HCT116 (cell line): ENCODE results near the gene CLEC3B. TPM values are rescaled to one million over a fixed set of nuclear protein-coding genes. Genes with fewer than 3 reads are reported as not detected.

Source experiments
- ATAC-seq: fragments of 200-7000 bp; cut with Tn5 transposase; 2 replicates; pipeline ENCODE4 v1.9.1; 2020; ENCODE audit warnings: mild to moderate bottlenecking, moderate library complexity
- BruUV-seq: library from RNA; stranded (reverse); fragments of 400-500 nt; replicated peaks from 2 replicates; lab custom pipeline; 2021; lab: Mats Ljungman, UMichigan
- CTCF ChIA-PET: fragments of 300-600 bp; sonication (Branson Sonifier 250); formaldehyde crosslinking; loops from one replicate; lab custom pipeline; 2021; ENCODE audit warnings: antibody characterized with exemption; lab: Charles Lee
- POLR2A ChIA-PET: fragments of 300-600, 350-600 bp; sonication (Branson Sonifier 250); formaldehyde crosslinking; loops from one replicate; lab custom pipeline; 2021; ENCODE audit warnings: antibody characterized with exemption; lab: Charles Lee
- RAD21 ChIA-PET, 2 experiments: fragments of 300-600 bp; sonication (Branson Sonifier 250); formaldehyde crosslinking; loops; one replicate each; lab custom pipeline; 2023; ENCODE audit warnings: low total read pairs in 2 of 2; ENCODE audit not compliant: uncharacterized antibody in 2 of 2, unreplicated experiment in 2 of 2, low non-redundant PET in 1 of 2; lab: Charles Lee
- DNase-seq: peaks from one replicate; pipeline ENCODE4 v3.0.0-alpha.2; 2010; ENCODE audit warnings: low read depth, low spot score
- H2AFZ ChIP-seq: fragments of 200-600 bp; shearing (Covaris generic), sonication (generic); 2 replicates; pipeline ENCODE4 v1.6.1; 2017; ENCODE audit warnings: low read depth, mixed run types, mixed read lengths, antibody characterized with exemption, low read length; ENCODE audit not compliant: poor library complexity, severe bottlenecking
- H3K27ac ChIP-seq: 2 replicates; pipeline ENCODE4 v1.5.1; 2012; ENCODE audit warnings: low read depth, low read length
- H3K27me3 ChIP-seq: fragments of 200-600 bp; sonication (generic); 2 replicates; pipeline ENCODE4 v1.6.1; 2016; ENCODE audit warnings: mixed run types, low read length, mixed read lengths; ENCODE audit not compliant: insufficient read depth
- H3K36me3 ChIP-seq, 2 experiments: fragments of 200-500 bp in 1 of 2; fragments of 200-600 bp in 1 of 2; sonication (Bioruptor generic) in 1 of 2; sonication (generic) in 1 of 2; 2 replicates each; pipeline versions ENCODE4 v1.5.1 to v1.6.1; 2014 to 2016; ENCODE audit warnings: low read length in 2 of 2, inconsistent platforms in 1 of 2, mixed read lengths in 1 of 2, mixed run types in 1 of 2; ENCODE audit not compliant: insufficient read depth in 2 of 2, control insufficient read depth in 1 of 2
- H3K4me1 ChIP-seq, 2 experiments: fragments of 200-600 bp in 1 of 2; sonication (generic) in 1 of 2; 2 replicates each; pipeline versions ENCODE4 v1.5.1 to v1.6.1; 2012 to 2017; ENCODE audit warnings: low read length in 2 of 2, inconsistent platforms in 1 of 2, mild to moderate bottlenecking in 1 of 2, mixed read lengths in 1 of 2, mixed run types in 1 of 2, moderate library complexity in 1 of 2; ENCODE audit not compliant: insufficient read depth in 2 of 2, control insufficient read depth in 1 of 2
- H3K4me2 ChIP-seq: fragments of 200-600 bp; sonication (generic); 2 replicates; pipeline ENCODE4 v1.6.1; 2017; ENCODE audit warnings: mixed run types, low read length, mixed read lengths
- H3K4me3 ChIP-seq, 2 experiments: fragments of 200-600 bp in 1 of 2; sonication (generic) in 1 of 2; replicated peaks in 1 of 2; 2 replicates each; pipeline ENCODE4 v1.5.1; 2011 to 2016; ENCODE audit warnings: low read length in 2 of 2, control low read depth in 1 of 2, low read depth in 1 of 2, mild to moderate bottlenecking in 1 of 2, mixed read lengths in 1 of 2, mixed run types in 1 of 2
- H3K79me2 ChIP-seq: fragments of 200-600 bp; sonication (generic); 2 replicates; pipeline ENCODE4 v1.6.1; 2017; ENCODE audit warnings: mild to moderate bottlenecking, mixed run types, low read length, moderate library complexity, mixed read lengths; ENCODE audit not compliant: insufficient read depth
- H3K9ac ChIP-seq: fragments of 200-600 bp; sonication (generic); 2 replicates; pipeline ENCODE4 v1.6.1; 2016; ENCODE audit warnings: low read length, mixed read lengths
- H3K9me2 ChIP-seq: fragments of 200-600 bp; sonication (generic), shearing (Covaris generic); 2 replicates; pipeline ENCODE4 v1.6.1; 2017; ENCODE audit warnings: mixed run types, mild to moderate bottlenecking, moderate library complexity; ENCODE audit not compliant: insufficient read depth
- H3K9me3 ChIP-seq, 2 experiments: fragments of 200-500 bp in 1 of 2; fragments of 200-600 bp in 1 of 2; sonication (Bioruptor generic) in 1 of 2; sonication (generic) in 1 of 2; 2 replicates each; pipeline ENCODE4 v1.6.1; 2014 to 2017; ENCODE audit warnings: low read length in 2 of 2, mixed read lengths in 2 of 2, inconsistent platforms in 1 of 2, low read depth in 1 of 2, mild to moderate bottlenecking in 1 of 2, mixed run types in 1 of 2, moderate library complexity in 1 of 2; ENCODE audit not compliant: control insufficient read depth in 1 of 2, insufficient read depth in 1 of 2
- H4K20me1 ChIP-seq: fragments of 200-600 bp; sonication (generic), shearing (Covaris generic); 2 replicates; pipeline ENCODE4 v1.6.1; 2017; ENCODE audit warnings: mixed run types, mild to moderate bottlenecking, moderate library complexity; ENCODE audit not compliant: insufficient read depth
- CBX3 ChIP-seq: IDR thresholded peaks from 2 replicates; pipeline ENCODE4 v1.6.1; 2012; ENCODE audit warnings: low read depth
- EGR1 ChIP-seq: IDR thresholded peaks from 2 replicates; pipeline ENCODE4 v1.6.1; 2012; ENCODE audit warnings: low read depth
- ELF1 ChIP-seq: IDR thresholded peaks from 2 replicates; pipeline ENCODE4 v1.6.1; 2012; ENCODE audit warnings: low read depth, borderline replicate concordance
- EZH2 ChIP-seq: fragments of 200-600 bp; sonication (generic); IDR thresholded peaks from 2 replicates; pipeline ENCODE4 v1.6.1; 2017; ENCODE audit warnings: antibody characterized with exemption, mixed run types
- EZH2phosphoT487 ChIP-seq: fragments of 200-600 bp; IDR thresholded peaks from 2 replicates; pipeline ENCODE4 v1.6.1; 2018; ENCODE audit warnings: antibody characterized with exemption, borderline replicate concordance
- JUND ChIP-seq: IDR thresholded peaks from 2 replicates; pipeline ENCODE4 v1.6.1; 2012
- POLR2A ChIP-seq: IDR thresholded peaks from 2 replicates; pipeline ENCODE4 v1.7.0; 2011; ENCODE audit warnings: borderline replicate concordance; ENCODE audit not compliant: insufficient read depth, insufficient read length; ENCODE audit errors: extremely low read depth
- POLR2AphosphoS5 ChIP-seq: IDR thresholded peaks from 2 replicates; pipeline ENCODE4 v1.6.1; 2011; ENCODE audit warnings: mild to moderate bottlenecking, low read depth, low read length, moderate library complexity
- RAD21 ChIP-seq: IDR thresholded peaks from 2 replicates; pipeline ENCODE4 v1.6.1; 2012; ENCODE audit warnings: low read depth, mild to moderate bottlenecking
- SIN3A ChIP-seq: IDR thresholded peaks from 2 replicates; pipeline ENCODE4 v1.6.1; 2012; ENCODE audit warnings: low read depth
- SP1 ChIP-seq: IDR thresholded peaks from 2 replicates; pipeline ENCODE4 v1.6.1; 2012; ENCODE audit warnings: low read depth
- SRF ChIP-seq: IDR thresholded peaks from 2 replicates; pipeline ENCODE4 v1.6.1; 2012; ENCODE audit warnings: low read depth
- TCF7L2 ChIP-seq: IDR thresholded peaks from 2 replicates; pipeline ENCODE4 v1.7.0; 2011; ENCODE audit warnings: borderline replicate concordance, inconsistent platforms; ENCODE audit not compliant: insufficient read depth, insufficient read length; ENCODE audit errors: extremely low read depth
- YY1 ChIP-seq: IDR thresholded peaks from 2 replicates; pipeline ENCODE4 v1.6.1; 2011; ENCODE audit warnings: low read length, low read depth, moderate library complexity, mild to moderate bottlenecking; ENCODE audit not compliant: insufficient replicate concordance; ENCODE audit errors: extremely low read depth
- ZFX ChIP-seq: fragments of 450-650 bp; IDR thresholded peaks from 2 replicates; pipeline ENCODE4 v1.6.1; 2017
- ZNF274 ChIP-seq: fragments of 200-500 bp; sonication (Bioruptor generic); IDR thresholded peaks from 2 replicates; pipeline ENCODE4 v1.6.1; 2014; ENCODE audit warnings: mild to moderate bottlenecking, low read depth, low read length, inconsistent platforms
- intact Hi-C: fragments of 100-400 bp; cut with micrococcal nuclease; formaldehyde crosslinking; loops from 2 replicates; pipeline ENCODE4 v1.10.0; 2022
- total RNA-seq: library from RNA; stranded (reverse); gene quantifications from one replicate; pipeline ENCODE4 v1.2.1, GENCODE V29; 2021; ENCODE audit not compliant: unreplicated experiment
- TF ChIP-seq, protein P1 (sequence below), 3 experiments: fragments of 200-600 bp in 1 of 3; sonication (generic) in 1 of 3; IDR thresholded peaks in 2 of 3; conservative IDR thresholded peaks in 1 of 3; 2 replicates each; pipeline ENCODE4 v1.5.1; 2012 to 2017; ENCODE audit warnings: low read depth in 2 of 3, low read length in 2 of 3, antibody characterized with exemption in 1 of 3, borderline replicate concordance in 1 of 3, control low read depth in 1 of 3, mild to moderate bottlenecking in 1 of 3, mixed read lengths in 1 of 3, mixed run types in 1 of 3, moderate library complexity in 1 of 3; ENCODE audit not compliant: insufficient read depth in 1 of 3
- TF ChIP-seq, protein P2 (sequence below): IDR thresholded peaks from 2 replicates; pipeline ENCODE4 v1.6.1; 2012
- TF ChIP-seq, protein P3 (sequence below): IDR thresholded peaks from 2 replicates; pipeline ENCODE4 v1.6.1; 2012
- TF ChIP-seq, protein P4 (sequence below): IDR thresholded peaks from 2 replicates; pipeline ENCODE4 v1.6.1; 2011; ENCODE audit warnings: mild to moderate bottlenecking, low read length, moderate library complexity; ENCODE audit not compliant: insufficient replicate concordance; ENCODE audit errors: extremely low read depth

CLEC3B gene
- total RNA-seq, 1 experiment from 2014 or later = 0.57 TPM

DNA sequence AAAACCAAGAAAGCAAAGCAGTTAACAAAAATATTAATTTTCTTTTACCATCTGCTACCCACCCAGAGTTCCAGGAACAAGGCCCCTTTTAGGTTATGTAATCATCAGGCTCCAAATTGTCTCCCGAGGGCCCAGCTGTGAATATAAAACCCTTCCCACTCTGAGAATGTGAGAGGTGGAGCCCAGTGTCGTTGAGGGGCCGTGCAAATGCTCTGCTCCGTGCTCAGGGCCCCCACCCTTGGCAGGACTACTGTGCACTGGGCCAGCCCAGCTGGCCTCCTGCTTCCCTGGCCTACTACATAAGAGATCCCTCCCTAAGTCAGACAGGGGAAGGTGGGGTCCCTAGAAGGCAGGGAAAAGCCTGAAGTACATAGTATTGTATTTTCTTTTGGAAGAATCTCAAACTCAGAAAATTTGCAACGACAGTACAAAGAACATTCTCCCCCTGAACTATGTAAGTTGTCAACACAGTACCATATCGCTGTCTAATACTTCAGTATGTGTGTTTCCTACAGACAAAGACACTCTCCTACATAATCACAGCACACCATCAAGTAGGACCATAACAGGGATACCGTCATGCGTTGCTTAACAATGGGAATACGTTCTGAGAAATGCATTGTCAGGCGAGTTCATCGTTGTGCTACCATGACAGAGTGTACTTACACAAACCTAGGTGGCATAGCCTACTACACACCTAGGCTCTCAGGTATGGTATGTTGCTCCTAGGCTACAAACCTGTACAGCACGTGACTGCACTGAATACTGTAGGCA lies 4.4 kb upstream of the CLEC3B start:
- H3K36me3 ChIP-seq = no peaks in the 10 kb centered on the region
- RAD21 ChIA-PET = no interaction called here
- intact Hi-C loops = no loop called here
- H2AFZ ChIP-seq = no peak overlapping the region
- H3K27ac ChIP-seq = no peak overlapping the region
- DNase-seq (no peak), ATAC-seq (no peak)
- no peaks in the 10 kb centered on the region for H3K27me3 ChIP-seq
- no TSS peak for BruUV-seq
- H3K9ac ChIP-seq = no peak overlapping the region
- CTCF ChIA-PET = no interaction called here
- POLR2A ChIA-PET = no interaction called here
- no peaks in the 10 kb centered on the region; a peak in 1 of 4 replicates for H3K4me1 ChIP-seq
- no peaks in the 10 kb centered on the region for H4K20me1 ChIP-seq
- H3K79me2 ChIP-seq = no peaks in the 10 kb centered on the region
- TF ChIP-seq EZH2 = no peak
- TF ChIP-seq EZH2phosphoT487 = no peak
- TF ChIP-seq CBX3 = no peak
- no peak for TF ChIP-seq ELF1
- no peak for TF ChIP-seq POLR2AphosphoS5
- TF ChIP-seq YY1 = no peak
- no peak for TF ChIP-seq RAD21
- TF ChIP-seq ZFX = no peak
- TF ChIP-seq, protein P1, sequence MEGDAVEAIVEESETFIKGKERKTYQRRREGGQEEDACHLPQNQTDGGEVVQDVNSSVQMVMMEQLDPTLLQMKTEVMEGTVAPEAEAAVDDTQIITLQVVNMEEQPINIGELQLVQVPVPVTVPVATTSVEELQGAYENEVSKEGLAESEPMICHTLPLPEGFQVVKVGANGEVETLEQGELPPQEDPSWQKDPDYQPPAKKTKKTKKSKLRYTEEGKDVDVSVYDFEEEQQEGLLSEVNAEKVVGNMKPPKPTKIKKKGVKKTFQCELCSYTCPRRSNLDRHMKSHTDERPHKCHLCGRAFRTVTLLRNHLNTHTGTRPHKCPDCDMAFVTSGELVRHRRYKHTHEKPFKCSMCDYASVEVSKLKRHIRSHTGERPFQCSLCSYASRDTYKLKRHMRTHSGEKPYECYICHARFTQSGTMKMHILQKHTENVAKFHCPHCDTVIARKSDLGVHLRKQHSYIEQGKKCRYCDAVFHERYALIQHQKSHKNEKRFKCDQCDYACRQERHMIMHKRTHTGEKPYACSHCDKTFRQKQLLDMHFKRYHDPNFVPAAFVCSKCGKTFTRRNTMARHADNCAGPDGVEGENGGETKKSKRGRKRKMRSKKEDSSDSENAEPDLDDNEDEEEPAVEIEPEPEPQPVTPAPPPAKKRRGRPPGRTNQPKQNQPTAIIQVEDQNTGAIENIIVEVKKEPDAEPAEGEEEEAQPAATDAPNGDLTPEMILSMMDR (IDR thresholded peaks at IDR 0.05 in 2 of 3, conservative IDR thresholded peaks at IDR 0.05 in 1 of 3; ENCODE audit: borderline replicate concordance in 1 of 3, insufficient read depth in 1 of 3, low read depth in 2 of 3, low read length in 2 of 3) = no peak
- TF ChIP-seq SIN3A = no peak
- TF ChIP-seq ZNF274 = no peak
- no peak for TF ChIP-seq JUND
- TF ChIP-seq, protein P2, sequence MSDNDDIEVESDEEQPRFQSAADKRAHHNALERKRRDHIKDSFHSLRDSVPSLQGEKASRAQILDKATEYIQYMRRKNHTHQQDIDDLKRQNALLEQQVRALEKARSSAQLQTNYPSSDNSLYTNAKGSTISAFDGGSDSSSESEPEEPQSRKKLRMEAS = no peak
- TF ChIP-seq, protein P3, sequence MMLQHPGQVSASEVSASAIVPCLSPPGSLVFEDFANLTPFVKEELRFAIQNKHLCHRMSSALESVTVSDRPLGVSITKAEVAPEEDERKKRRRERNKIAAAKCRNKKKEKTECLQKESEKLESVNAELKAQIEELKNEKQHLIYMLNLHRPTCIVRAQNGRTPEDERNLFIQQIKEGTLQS = no peak
- TF ChIP-seq EGR1 = no peak
- no peak for TF ChIP-seq SP1
- TF ChIP-seq TCF7L2 = no peak
- no peak for TF ChIP-seq SRF
- no peak for TF ChIP-seq POLR2A
- TF ChIP-seq, protein P4, sequence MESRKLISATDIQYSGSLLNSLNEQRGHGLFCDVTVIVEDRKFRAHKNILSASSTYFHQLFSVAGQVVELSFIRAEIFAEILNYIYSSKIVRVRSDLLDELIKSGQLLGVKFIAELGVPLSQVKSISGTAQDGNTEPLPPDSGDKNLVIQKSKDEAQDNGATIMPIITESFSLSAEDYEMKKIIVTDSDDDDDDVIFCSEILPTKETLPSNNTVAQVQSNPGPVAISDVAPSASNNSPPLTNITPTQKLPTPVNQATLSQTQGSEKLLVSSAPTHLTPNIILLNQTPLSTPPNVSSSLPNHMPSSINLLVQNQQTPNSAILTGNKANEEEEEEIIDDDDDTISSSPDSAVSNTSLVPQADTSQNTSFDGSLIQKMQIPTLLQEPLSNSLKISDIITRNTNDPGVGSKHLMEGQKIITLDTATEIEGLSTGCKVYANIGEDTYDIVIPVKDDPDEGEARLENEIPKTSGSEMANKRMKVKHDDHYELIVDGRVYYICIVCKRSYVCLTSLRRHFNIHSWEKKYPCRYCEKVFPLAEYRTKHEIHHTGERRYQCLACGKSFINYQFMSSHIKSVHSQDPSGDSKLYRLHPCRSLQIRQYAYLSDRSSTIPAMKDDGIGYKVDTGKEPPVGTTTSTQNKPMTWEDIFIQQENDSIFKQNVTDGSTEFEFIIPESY = no peak
- no peak overlapping the region for H3K4me2 ChIP-seq
- H3K9me3 ChIP-seq = no peaks in the 10 kb centered on the region
- H3K4me3 ChIP-seq = no peak overlapping the region
- H3K9me2 ChIP-seq = no peaks in the 10 kb centered on the region
